Tibial nerve (tissue), 4 donors: Measurements from ENCODE around the gene RAB3B. TPM values are rescaled to one million over a fixed set of nuclear protein-coding genes. Genes with fewer than 3 reads are reported as not detected.
A peak's percentile ranks its signal among the peaks of the same experiment; 100 is the strongest.

Source experiments
- DNase-seq, 2 donors: peaks; one replicate each; pipeline ENCODE4 v3.0.0-alpha.2; 2019; ENCODE audit warnings: low spot score in 2 of 2
- H3K27ac ChIP-seq, 4 donors: fragments of 200-600 bp; sonication (generic) in 3 of 4; one replicate each; pipeline ENCODE4 v1.5.1; 2017 to 2019; ENCODE audit warnings: mild to moderate bottlenecking in 1 of 4
- H3K27me3 ChIP-seq, 2 donors: fragments of 200-600 bp; sonication (generic) in 1 of 2; one replicate each; pipeline versions ENCODE4 v1.5.1 to v1.6.0; 2017 to 2019
- H3K36me3 ChIP-seq, 3 donors: fragments of 200-600 bp; sonication (generic); one replicate each; pipeline ENCODE4 v1.5.1; 2018 to 2019
- H3K4me1 ChIP-seq, 4 donors: fragments of 200-600 bp; sonication (generic) in 3 of 4; one replicate each; pipeline ENCODE4 v1.5.1; 2017 to 2019
- H3K4me3 ChIP-seq, 4 donors: fragments of 200-600 bp; sonication (generic) in 3 of 4; one replicate each; pipeline ENCODE4 v1.5.1; 2017 to 2019; ENCODE audit warnings: mild to moderate bottlenecking in 1 of 4, moderate library complexity in 1 of 4
- H3K9me3 ChIP-seq, 4 donors: fragments of 200-600 bp; sonication (generic) in 3 of 4; one replicate each; pipeline ENCODE4 v1.5.1; 2017 to 2019
- EP300 ChIP-seq, 2 donors: sonication (generic); formaldehyde crosslinking; IDR thresholded peaks; one replicate each; pipeline ENCODE4 v1.6.1; 2017; ENCODE audit warnings: antibody characterized with exemption in 2 of 2, mild to moderate bottlenecking in 1 of 2
- POLR2A ChIP-seq, 2 donors: fragments of 450-650 bp; IDR thresholded peaks; one replicate each; pipeline ENCODE4 v1.6.1; 2017; ENCODE audit warnings: antibody characterized with exemption in 2 of 2, mild to moderate bottlenecking in 2 of 2, moderate library complexity in 2 of 2
- WGBS, 2 donors: methylation state at CpG; one replicate each; pipeline ENCODE4 v1.1.5; 2018; 5-methylcytosine and 5-hydroxymethylcytosine counted together
- total RNA-seq, 4 donors: library from RNA; depleted of rRNA; stranded (reverse); fragments of >200 nt; gene quantifications; one replicate each; pipeline ENCODE4 v1.1.0, GENCODE V29; 2016
- TF ChIP-seq, protein P1 (sequence below), 5 experiments: fragments of 200-600 bp in 3 of 5; fragments of 450-650 bp in 2 of 5; sonication (generic) in 3 of 5; IDR thresholded peaks; one replicate each; pipeline ENCODE4 v1.5.1; 2016 to 2019; ENCODE audit warnings: antibody characterized with exemption in 5 of 5, mild to moderate bottlenecking in 3 of 5, moderate library complexity in 2 of 5

RAB3B gene, protein sequence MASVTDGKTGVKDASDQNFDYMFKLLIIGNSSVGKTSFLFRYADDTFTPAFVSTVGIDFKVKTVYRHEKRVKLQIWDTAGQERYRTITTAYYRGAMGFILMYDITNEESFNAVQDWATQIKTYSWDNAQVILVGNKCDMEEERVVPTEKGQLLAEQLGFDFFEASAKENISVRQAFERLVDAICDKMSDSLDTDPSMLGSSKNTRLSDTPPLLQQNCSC
- total RNA-seq = under 1 TPM in 2 of 4 donors, not detected in 2; under 0.01 to 0.39 TPM

DNA sequence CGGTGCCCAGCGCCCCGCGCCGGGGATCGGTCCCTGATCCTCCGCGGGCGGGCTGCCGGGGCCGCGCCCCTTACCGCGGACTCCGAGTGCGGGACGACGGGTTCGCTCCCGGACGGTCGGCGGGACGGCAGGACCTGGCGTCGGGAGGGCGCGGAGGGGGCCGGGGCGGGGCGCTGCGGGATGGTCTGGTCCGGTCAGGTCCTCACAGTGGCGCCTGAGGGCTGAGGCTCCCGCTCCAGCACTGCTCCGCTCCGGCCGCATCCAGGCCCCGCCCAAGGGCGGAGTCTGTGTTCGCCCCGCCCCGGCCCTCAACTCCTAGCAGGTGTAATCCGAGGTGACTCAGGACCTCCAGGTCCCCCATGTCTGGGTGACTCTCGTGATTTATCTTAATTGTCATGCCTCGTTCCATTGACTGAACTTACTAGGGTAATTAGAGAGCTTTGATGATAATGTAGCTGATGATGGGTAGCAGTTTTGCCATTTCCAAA lies at the start of gene RAB3B:
TSS of gene RAB3B (minus strand) at position 223 of the 488 bp plus-strand sequence. CDS start 13,583 bp downstream, outside the sequence.
- Histone ChIP-seq H3K27me3 (peaks cover 0 to 53% of the 10 kb centered on the region in 2 donors), H3K9me3 (no peaks in the 10 kb centered on the region), H3K36me3 (no peaks in the 10 kb centered on the region), H3K4me3 (peak within 1 kb of the TSS; percentile 19 to 53 (median 36)), H3K4me1 (peaks cover 0 to 11% (median 3%) of the 10 kb centered on the region in 4 donors), H3K27ac (no peak within 1 kb of the TSS)
- no peak for DNase-seq
- TF ChIP-seq, protein P1, sequence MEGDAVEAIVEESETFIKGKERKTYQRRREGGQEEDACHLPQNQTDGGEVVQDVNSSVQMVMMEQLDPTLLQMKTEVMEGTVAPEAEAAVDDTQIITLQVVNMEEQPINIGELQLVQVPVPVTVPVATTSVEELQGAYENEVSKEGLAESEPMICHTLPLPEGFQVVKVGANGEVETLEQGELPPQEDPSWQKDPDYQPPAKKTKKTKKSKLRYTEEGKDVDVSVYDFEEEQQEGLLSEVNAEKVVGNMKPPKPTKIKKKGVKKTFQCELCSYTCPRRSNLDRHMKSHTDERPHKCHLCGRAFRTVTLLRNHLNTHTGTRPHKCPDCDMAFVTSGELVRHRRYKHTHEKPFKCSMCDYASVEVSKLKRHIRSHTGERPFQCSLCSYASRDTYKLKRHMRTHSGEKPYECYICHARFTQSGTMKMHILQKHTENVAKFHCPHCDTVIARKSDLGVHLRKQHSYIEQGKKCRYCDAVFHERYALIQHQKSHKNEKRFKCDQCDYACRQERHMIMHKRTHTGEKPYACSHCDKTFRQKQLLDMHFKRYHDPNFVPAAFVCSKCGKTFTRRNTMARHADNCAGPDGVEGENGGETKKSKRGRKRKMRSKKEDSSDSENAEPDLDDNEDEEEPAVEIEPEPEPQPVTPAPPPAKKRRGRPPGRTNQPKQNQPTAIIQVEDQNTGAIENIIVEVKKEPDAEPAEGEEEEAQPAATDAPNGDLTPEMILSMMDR (IDR thresholded peaks at IDR 0.05) = no peak
- WGBS, 2 donors = 5 to 6% methylated on average over 4 to 27 of the region's 46 CpGs

DNA sequence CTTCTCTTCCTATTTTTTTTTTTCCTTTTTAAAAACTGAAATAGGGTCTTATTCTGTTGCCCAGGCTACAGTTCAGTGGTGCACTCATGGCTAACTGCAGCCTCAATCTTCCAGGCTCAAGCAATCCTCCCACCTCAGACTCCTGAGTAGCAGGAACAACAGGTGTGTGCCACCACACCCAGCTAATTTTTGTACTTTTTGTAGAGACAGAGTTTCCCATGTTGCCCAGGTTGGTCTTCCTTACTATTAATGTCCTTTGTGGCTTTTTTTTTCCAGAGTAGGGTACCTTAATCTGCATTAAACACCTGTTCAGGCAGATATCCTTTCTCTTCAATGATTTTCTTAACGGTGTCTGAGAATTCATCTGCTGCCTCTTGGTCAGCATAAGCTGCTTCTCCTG lies 47.4 kb upstream of the RAB3B start:
- 91% methylated on average over 1 of the region's 1 CpG for WGBS, 2 donors
- TF ChIP-seq, protein P1 (IDR thresholded peaks at IDR 0.05) = no peak
- TF ChIP-seq EP300 (IDR thresholded peaks at IDR 0.05) (no peak), POLR2A (IDR thresholded peaks at IDR 0.05) (no peak)
- Histone ChIP-seq H3K27ac (no peak overlapping the region), H3K9me3 (no peaks in the 10 kb centered on the region), H3K36me3 (peaks cover 0 to 56% (median 3%) of the 10 kb centered on the region in 3 donors), H3K27me3 (no peaks in the 10 kb centered on the region), H3K4me1 (peaks cover 0 to 8% (median 0%) of the 10 kb centered on the region in 4 donors), H3K4me3 (no peak overlapping the region)
- DNase-seq = no peak

DNA sequence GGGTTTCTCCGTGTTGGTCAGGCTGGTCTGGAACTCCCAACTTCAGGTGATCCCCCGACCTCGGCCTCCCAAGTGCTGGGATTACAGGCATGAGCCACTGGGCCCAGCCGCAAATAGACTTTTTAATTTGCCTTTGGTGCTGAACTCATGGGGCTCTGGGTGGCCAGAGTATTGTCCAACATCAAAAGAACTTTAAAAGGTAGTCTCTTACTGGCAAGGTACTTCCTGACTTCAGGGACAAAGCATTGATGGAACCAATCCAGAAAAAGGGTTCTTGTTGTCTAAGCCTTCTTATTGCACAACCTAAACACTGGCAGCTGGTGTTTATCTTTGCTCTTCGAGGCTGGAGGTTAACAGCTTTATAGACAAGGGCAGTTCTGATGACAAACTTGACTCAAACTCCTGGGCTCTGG lies 46.9 kb upstream of the RAB3B start:
- Histone ChIP-seq H3K4me3 (no peak overlapping the region), H3K36me3 (peaks cover 0 to 56% (median 3%) of the 10 kb centered on the region in 3 donors), H3K9me3 (no peaks in the 10 kb centered on the region), H3K4me1 (peaks cover 0 to 13% (median 4%) of the 10 kb centered on the region in 4 donors), H3K27me3 (no peaks in the 10 kb centered on the region), H3K27ac (no peak overlapping the region)
- DNase-seq = no peak
- TF ChIP-seq EP300 (IDR thresholded peaks at IDR 0.05) = no peak
- TF ChIP-seq POLR2A (IDR thresholded peaks at IDR 0.05) = no peak
- TF ChIP-seq, protein P1 (IDR thresholded peaks at IDR 0.05) = no peak
- 75 to 79% methylated on average over 5 of the region's 5 CpGs for WGBS, 2 donors

DNA sequence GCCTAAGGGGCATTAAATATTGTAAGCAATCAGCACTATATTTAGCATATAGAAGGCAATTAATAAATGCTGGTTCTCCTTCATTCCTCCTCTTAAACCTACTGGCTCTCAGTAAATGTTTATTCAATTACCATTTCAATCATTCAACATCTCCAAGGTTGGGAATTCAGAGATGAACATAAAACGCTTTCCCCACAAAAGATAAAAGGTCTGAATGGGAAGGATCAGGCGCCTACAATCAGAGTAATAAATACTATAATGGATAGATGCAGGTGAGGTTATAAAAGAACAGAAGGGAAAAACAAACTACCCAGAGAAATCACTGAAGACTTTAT lies 43.5 kb upstream of the RAB3B start:
- Histone ChIP-seq H3K4me1 (peaks cover 0 to 39% (median 16%) of the 10 kb centered on the region in 4 donors), H3K9me3 (no peaks in the 10 kb centered on the region), H3K27ac (peak overlapping the region; percentile 79 to 89 (median 86)), H3K4me3 (peak overlapping the region in 3 of 4 donors; percentile 66 to 88 (median 83)), H3K27me3 (no peaks in the 10 kb centered on the region), H3K36me3 (peaks cover 0 to 31% (median 3%) of the 10 kb centered on the region in 3 donors)
- 94 to 99% methylated on average over 2 of the region's 2 CpGs for WGBS, 2 donors
- DNase-seq = no peak
- TF ChIP-seq, protein P1 (IDR thresholded peaks at IDR 0.05) = no peak
- no peak for TF ChIP-seq EP300 (IDR thresholded peaks at IDR 0.05)
- no peak for TF ChIP-seq POLR2A (IDR thresholded peaks at IDR 0.05)
